ENCODE results near the gene LSM3. TPM values are rescaled to one million over a fixed set of nuclear protein-coding genes. Genes with fewer than 3 reads are reported as not detected.

The LSM3 gene
- total RNA-seq, 1 donor from 2014 or later = 12.4 TPM

GRCh38 chr3:14188041-14188754 is 9.6 kb downstream of the LSM3 start:
- H3K4me1 Mint-ChIP-seq (ENCODE audit: unreplicated experiment) = no peaks in the 10 kb centered on the region
- no peak overlapping the region for H3K27ac Mint-ChIP-seq
- H3K4me3 Mint-ChIP-seq = no peak overlapping the region
- H3K27me3 Mint-ChIP-seq = no peaks in the 10 kb centered on the region
- no peak for DNase-seq (ENCODE audit: extremely low spot score, unreplicated experiment)
- peaks cover 4% of the 10 kb centered on the region for H3K9me3 Mint-ChIP-seq
- TF ChIP-seq CTCF (conservative IDR thresholded peaks at IDR 0.05) = no peak
- peaks cover 41% of the 10 kb centered on the region for H3K36me3 Mint-ChIP-seq

- Mint-ChIP-seq H3K27ac (no peak overlapping the region), H3K9me3 (no peaks in the 10 kb centered on the region), H3K4me1 (ENCODE audit: unreplicated experiment) (no peaks in the 10 kb centered on the region), H3K27me3 (no peaks in the 10 kb centered on the region), H3K4me3 (no peak overlapping the region), H3K36me3 (peaks cover 19% of the 10 kb centered on the region)
- DNase-seq (ENCODE audit: extremely low spot score, unreplicated experiment) = no peak
- no peak for TF ChIP-seq CTCF (conservative IDR thresholded peaks at IDR 0.05)
Observed at GRCh38 chr3:14194865-14195264, 16.2 kb downstream of the LSM3 start.

GRCh38 chr3:14199641-14200040 is 21.0 kb downstream of the LSM3 start:
- no peak for TF ChIP-seq CTCF (conservative IDR thresholded peaks at IDR 0.05)
- Mint-ChIP-seq H3K9me3 (no peaks in the 10 kb centered on the region), H3K36me3 (peaks cover 8% of the 10 kb centered on the region), H3K27me3 (no peaks in the 10 kb centered on the region), H3K27ac (no peak overlapping the region), H3K4me1 (ENCODE audit: unreplicated experiment) (peaks cover 6% of the 10 kb centered on the region), H3K4me3 (no peak overlapping the region)
- no peak for DNase-seq (ENCODE audit: extremely low spot score, unreplicated experiment)

GRCh38 chr3:14200276-14200675 is 21.7 kb downstream of the LSM3 start:
- peaks cover 8% of the 10 kb centered on the region for H3K36me3 Mint-ChIP-seq
- H3K27me3 Mint-ChIP-seq = no peaks in the 10 kb centered on the region
- peaks cover 6% of the 10 kb centered on the region for H3K4me1 Mint-ChIP-seq (ENCODE audit: unreplicated experiment)
- H3K27ac Mint-ChIP-seq = no peak overlapping the region
- no peak for DNase-seq (ENCODE audit: extremely low spot score, unreplicated experiment)
- no peak for TF ChIP-seq CTCF (conservative IDR thresholded peaks at IDR 0.05)
- no peaks in the 10 kb centered on the region for H3K9me3 Mint-ChIP-seq
- H3K4me3 Mint-ChIP-seq = no peak overlapping the region

- H3K27ac Mint-ChIP-seq = no peak overlapping the region
- no peak for TF ChIP-seq CTCF (conservative IDR thresholded peaks at IDR 0.05)
- H3K9me3 Mint-ChIP-seq = no peaks in the 10 kb centered on the region
- DNase-seq (ENCODE audit: extremely low spot score, unreplicated experiment) = no peak
- H3K4me3 Mint-ChIP-seq = no peak overlapping the region
- H3K27me3 Mint-ChIP-seq = no peaks in the 10 kb centered on the region
- peaks cover 6% of the 10 kb centered on the region for H3K4me1 Mint-ChIP-seq (ENCODE audit: unreplicated experiment)
- peaks cover 8% of the 10 kb centered on the region for H3K36me3 Mint-ChIP-seq
Observed at GRCh38 chr3:14200841-14201240, 22.2 kb downstream of the LSM3 start.
